Motor neuron (in vitro differentiated cells): ENCODE measurements around the gene MYO5C. TPM values are rescaled to one million over a fixed set of nuclear protein-coding genes. Genes with fewer than 3 reads are reported as not detected.

Source experiments
- ATAC-seq, 8 experiments: fragments of 200-7000 bp; cut with Tn5 transposase; replicated peaks in 6 of 8; 2 replicates each; pipeline ENCODE4 v1.8.0; 2021; ENCODE audit warnings: mild to moderate bottlenecking in 8 of 8, moderate library complexity in 8 of 8
- H3K27ac ChIP-seq, 2 donors: fragments of 250-450 bp; sonication (Bioruptor Pico); 2 replicates each; pipeline ENCODE4 v1.9.0; 2021; ENCODE audit warnings: antibody characterized with exemption in 2 of 2, mild to moderate bottlenecking in 2 of 2, moderate library complexity in 1 of 2
- H3K4me1 ChIP-seq, 2 donors: fragments of 250-450 bp; sonication (Bioruptor Pico); replicated peaks in 1 of 2; 2 replicates each; pipeline ENCODE4 v1.6.1; 2021; ENCODE audit warnings: antibody characterized with exemption in 2 of 2, mild to moderate bottlenecking in 2 of 2, moderate library complexity in 1 of 2
- H3K4me3 ChIP-seq, 5 donors: fragments of 250-450 bp; sonication (Bioruptor Pico); 2 replicates each; pipeline ENCODE4 v1.9.0; 2021; ENCODE audit warnings: antibody characterized with exemption in 5 of 5, mild to moderate bottlenecking in 5 of 5, moderate library complexity in 4 of 5
- WGBS, 10 experiments: fragments of 450-650 bp; shearing (Covaris generic); methylation state at CpG; one replicate each; pipeline ENCODE4 v1.0.0; 2022; 5-methylcytosine and 5-hydroxymethylcytosine counted together
- in situ Hi-C, 9 experiments: fragments of 400-800 bp; cut with MboI; loops; one replicate each; pipeline ENCODE4 v1.15.0; 2021; ENCODE audit warnings: low sequenced_read_pairs in 9 of 9, low pct_unique_long_range_greater_than_20kb in 2 of 9; ENCODE audit not compliant: unreplicated experiment in 9 of 9
- total RNA-seq, 8 experiments: library from RNA; unstranded; fragments of 300-600 nt; gene quantifications; 2 replicates each; pipeline versions ENCODE4 v1.2.3 to v1.2.4, GENCODE V29; 2022

MYO5C gene
- total RNA-seq, 8 experiments from 2014 or later: 0.27 to 5.3 (median 0.85) TPM

GRCh38 chr15:52281085-52282035 is 14.2 kb downstream of the MYO5C start:
- 20 to 92% (median 57%) methylated on average over 1 to 4 of the region's 10 CpGs; no CpG with 5 or more reads in 3 of the 10 experiments for WGBS, 10 experiments
- ATAC-seq: peak in 1 of 8 experiments; percentile 22

GRCh38 chr15:52280326-52281084 is 15.1 kb downstream of the MYO5C start:
- 45 to 100% (median 84%) methylated on average over 1 to 7 of the region's 11 CpGs; no CpG with 5 or more reads in 1 of the 10 experiments for whole genome bisulfite sequencing, 10 experiments
- no peak overlapping the region for H3K27ac ChIP-seq
- H3K4me1 ChIP-seq: peaks cover 0 to 5% of the 10 kb centered on the region in 2 donors
- no peak overlapping the region for H3K4me3 ChIP-seq
- ATAC-seq: no peak
- in situ Hi-C loops: no loop called here

More at GRCh38 chr15:52281085-52282035, 14.2 kb downstream of the MYO5C start:
- Histone ChIP-seq H3K27ac (no peak overlapping the region), H3K4me3 (no peak overlapping the region), H3K4me1 (peaks cover 0 to 5% of the 10 kb centered on the region in 2 donors)
- in situ Hi-C loops: no loop called here

DNA sequence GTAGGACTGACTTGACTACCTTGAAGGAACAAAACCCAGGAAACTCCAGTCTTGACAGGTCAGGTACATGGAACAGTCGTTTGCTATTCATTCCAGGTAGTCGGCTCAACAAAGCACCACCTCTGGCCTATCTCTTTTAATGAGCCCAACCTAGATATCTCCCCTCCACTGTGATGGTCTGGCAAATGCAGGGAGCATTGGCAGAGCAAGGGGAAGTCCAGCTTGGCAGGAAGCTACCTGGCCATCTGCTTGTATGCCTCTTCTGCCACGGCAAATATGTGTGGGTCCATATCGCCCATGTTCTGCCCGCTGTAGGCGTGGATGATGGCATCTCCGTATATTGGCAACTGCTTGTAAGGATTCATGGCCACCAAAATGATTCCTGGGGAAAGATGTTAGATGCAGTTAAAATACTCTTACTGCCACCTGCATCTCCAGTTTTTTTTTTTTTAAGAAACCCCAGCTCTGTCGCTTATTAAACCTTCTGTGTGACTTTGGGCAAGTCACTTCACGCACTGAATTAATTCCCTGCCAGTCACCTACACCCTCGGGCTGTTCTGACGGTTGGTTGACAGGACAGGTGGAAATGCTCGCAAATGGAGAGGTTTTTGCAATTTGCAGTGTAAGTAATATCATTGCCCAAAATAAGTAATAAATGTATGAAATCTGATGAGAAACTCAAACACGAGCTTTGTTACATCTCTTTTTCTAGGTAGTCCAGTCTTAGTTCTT is 16.8 kb downstream of the MYO5C start:
- H3K4me3 ChIP-seq: no peak overlapping the region
- in situ Hi-C loops: no loop called here
- no peak overlapping the region for H3K27ac ChIP-seq
- WGBS, 10 experiments: 26 to 100% (median 90%) methylated on average over 1 to 9 of the region's 13 CpGs
- ATAC-seq: no peak
- H3K4me1 ChIP-seq: peaks cover 0 to 5% of the 10 kb centered on the region in 2 donors

DNA sequence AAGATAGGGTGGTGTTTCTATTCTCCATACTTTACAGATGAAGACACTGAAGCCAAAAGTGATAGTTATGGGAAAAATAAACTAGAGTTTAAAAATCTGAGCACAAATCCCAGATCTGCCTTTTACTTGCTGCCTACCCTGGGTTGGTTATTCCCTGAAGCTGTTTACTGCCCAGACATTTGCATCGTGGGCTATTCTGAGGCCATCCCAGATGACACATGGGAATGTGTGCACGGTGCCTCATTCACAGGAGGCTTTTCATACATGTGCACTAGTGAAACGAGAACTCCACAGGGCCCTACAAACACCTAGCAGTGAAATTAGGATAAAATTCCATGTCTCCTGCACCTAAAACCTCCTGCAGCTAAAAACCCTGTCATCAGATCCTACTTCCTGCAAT is 17.5 kb downstream of the MYO5C start:
- WGBS, 10 experiments: 0 to 100% (median 54%) methylated on average over 1 to 3 of the region's 3 CpGs; no CpG with 5 or more reads in 2 of the 10 experiments
- no peak overlapping the region for H3K27ac ChIP-seq
- peaks cover 0 to 5% of the 10 kb centered on the region in 2 donors for H3K4me1 ChIP-seq
- in situ Hi-C loops: no loop called here
- no peak overlapping the region for H3K4me3 ChIP-seq
- peak in 3 of 8 experiments; percentile 63 to 72 (median 70) for ATAC-seq

DNA sequence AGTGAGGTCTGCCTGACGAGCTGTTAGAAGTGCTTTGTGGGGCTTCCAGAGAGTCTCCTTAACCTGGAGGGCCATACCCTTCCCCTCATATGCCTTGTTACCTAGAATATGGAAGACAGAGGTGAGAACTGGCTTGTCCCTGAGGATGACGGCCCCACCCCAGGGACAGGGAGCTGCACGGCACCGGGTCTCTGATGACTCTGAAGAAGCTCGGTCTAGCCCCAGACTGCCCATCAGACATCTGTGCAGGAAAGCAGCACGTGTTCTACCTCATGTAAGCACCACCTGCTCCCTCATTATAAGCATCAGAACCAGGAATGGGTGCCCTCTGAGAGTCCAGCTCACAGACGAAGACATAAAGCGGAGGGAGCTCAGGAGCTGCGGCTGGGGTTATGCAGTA is 18.0 kb downstream of the MYO5C start:
- ATAC-seq: no peak
- WGBS, 10 experiments: 60 to 100% (median 90%) methylated on average over 1 to 7 of the region's 9 CpGs; no CpG with 5 or more reads in 3 of the 10 experiments
- in situ Hi-C loops: no loop called here
- Histone ChIP-seq H3K27ac (no peak overlapping the region), H3K4me1 (peaks cover 0 to 5% of the 10 kb centered on the region in 2 donors), H3K4me3 (no peak overlapping the region)

DNA sequence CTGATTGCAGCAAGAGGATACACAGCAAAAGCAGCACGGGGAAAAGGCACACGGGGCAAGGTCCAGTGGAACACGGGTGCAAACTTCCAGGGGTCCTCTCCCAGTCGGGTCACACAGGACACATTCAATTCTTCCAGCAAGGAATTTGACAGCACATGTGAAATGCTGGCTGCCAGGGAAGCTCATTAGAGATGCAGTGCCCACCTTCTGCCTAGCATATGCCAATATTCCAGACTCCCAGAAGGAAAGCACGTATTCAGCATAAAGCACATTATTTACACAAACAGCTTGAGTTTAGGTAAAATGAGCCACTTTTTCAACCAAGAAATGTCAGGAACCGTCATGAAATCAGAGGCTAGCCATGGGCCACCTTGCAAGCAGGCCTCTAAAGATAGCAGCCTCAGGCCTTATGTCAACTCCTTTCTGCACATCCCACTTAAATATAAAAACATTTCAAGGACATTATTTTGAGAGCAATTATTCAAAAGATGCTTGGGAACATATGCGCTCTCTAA is 19.3 kb downstream of the MYO5C start:
- Histone ChIP-seq H3K27ac (no peak overlapping the region), H3K4me1 (peaks cover 0 to 5% of the 10 kb centered on the region in 2 donors), H3K4me3 (no peak overlapping the region)
- in situ Hi-C loops: no loop called here
- peak in 1 of 8 experiments; percentile 57 for ATAC-seq
- WGBS, 10 experiments: 53 to 100% (median 100%) methylated on average over 1 to 7 of the region's 7 CpGs; no CpG with 5 or more reads in 1 of the 10 experiments

- Histone ChIP-seq H3K27ac (no peak overlapping the region), H3K4me1 (peaks cover 14 to 15% of the 10 kb centered on the region in 2 donors), H3K4me3 (no peak overlapping the region)
- in situ Hi-C loops: loop anchor here in 4 of 9 experiments (10.0 to 25.0 kb wide), 3 partner anchors 461 to 1449 kb away; no protein-coding TSS in a partner anchor
- no peak for ATAC-seq
- whole genome bisulfite sequencing, 10 experiments: 0 to 100% (median 86%) methylated on average over 1 to 8 of the region's 11 CpGs; no CpG with 5 or more reads in 2 of the 10 experiments
Observed at GRCh38 chr15:52263563-52264282, 31.9 kb downstream of the MYO5C start.

GRCh38 chr15:52262364-52262763 is 33.2 kb downstream of the MYO5C start:
- WGBS, 10 experiments: 68 to 100% (median 80%) methylated on average over 1 to 4 of the region's 5 CpGs; no CpG with 5 or more reads in 2 of the 10 experiments
- in situ Hi-C loops: loop anchor here in 4 of 9 experiments (10.0 to 25.0 kb wide), 3 partner anchors 462 to 1450 kb away; no protein-coding TSS in a partner anchor
- H3K4me1 ChIP-seq: peaks cover 18 to 21% of the 10 kb centered on the region in 2 donors
- ATAC-seq: no peak
- no peak overlapping the region for H3K27ac ChIP-seq
- H3K4me3 ChIP-seq: no peak overlapping the region

GRCh38 chr15:52261498-52262242 is 33.9 kb downstream of the MYO5C start:
- 5 to 75% (median 26%) methylated on average over 1 to 5 of the region's 8 CpGs; no CpG with 5 or more reads in 2 of the 10 experiments for WGBS, 10 experiments
- H3K27ac ChIP-seq: peak overlapping the region in 1 of 2 donors; percentile 23
- peaks cover 25 to 27% of the 10 kb centered on the region in 2 donors for H3K4me1 ChIP-seq
- H3K4me3 ChIP-seq: no peak overlapping the region
- peak; percentile 91 to 99 (median 97) for ATAC-seq
- in situ Hi-C loops: loop anchor here in 4 of 9 experiments (10.0 to 25.0 kb wide), 3 partner anchors 463 to 1451 kb away; no protein-coding TSS in a partner anchor

DNA sequence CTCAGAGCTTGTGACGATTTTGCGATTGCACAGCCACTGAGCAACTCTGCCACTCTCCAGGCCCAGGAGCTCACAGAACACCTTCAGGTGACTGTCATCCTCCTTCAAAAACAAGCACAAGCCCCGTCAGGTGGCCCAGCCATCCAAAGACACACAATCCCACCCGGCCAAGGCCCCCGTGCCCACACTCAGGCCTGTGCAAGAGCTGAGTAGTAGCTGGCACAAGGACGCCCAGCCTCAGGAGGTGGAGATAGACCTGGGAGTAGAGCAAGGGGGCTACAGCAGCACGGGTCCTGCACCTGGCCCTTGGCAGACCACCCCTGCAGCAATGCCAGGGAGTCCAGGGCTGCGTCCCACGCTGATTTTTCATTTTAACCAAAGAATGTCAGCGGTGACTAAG is 34.6 kb downstream of the MYO5C start:
- no peak for ATAC-seq
- WGBS, 10 experiments: 70 to 100% (median 98%) methylated on average over 1 to 5 of the region's 10 CpGs; no CpG with 5 or more reads in 2 of the 10 experiments
- in situ Hi-C loops: loop anchor here in 4 of 9 experiments (10.0 to 25.0 kb wide), 3 partner anchors 464 to 1451 kb away; no protein-coding TSS in a partner anchor

GRCh38 chr15:52259503-52259902 is 36.1 kb downstream of the MYO5C start:
- Histone ChIP-seq H3K4me1 (peaks cover 23 to 30% of the 10 kb centered on the region in 2 donors), H3K27ac (no peak overlapping the region), H3K4me3 (no peak overlapping the region)
- 76 to 100% (median 100%) methylated on average over 1 to 4 of the region's 4 CpGs for WGBS, 10 experiments
- in situ Hi-C loops: loop anchor here in 4 of 9 experiments (10.0 to 25.0 kb wide), 3 partner anchors 475 to 1453 kb away; no protein-coding TSS in a partner anchor
- ATAC-seq: no peak

More for the DNA sequence above, 34.6 kb downstream of the MYO5C start:
- Histone ChIP-seq H3K4me3 (no peak overlapping the region), H3K4me1 (peaks cover 27 to 30% of the 10 kb centered on the region in 2 donors), H3K27ac (no peak overlapping the region)
